Measurements from ENCODE around the gene EXOSC3. TPM values are rescaled to one million over a fixed set of nuclear protein-coding genes. Genes with fewer than 3 reads are reported as not detected.
A peak's percentile ranks its signal among the peaks of the same experiment; 100 is the strongest.

EXOSC3 gene
- total and polyA plus RNA-seq, 2 donors (not counting 1 experiment from before 2014, with no cell fraction given), result 11.7 to 55.3 TPM

DNA sequence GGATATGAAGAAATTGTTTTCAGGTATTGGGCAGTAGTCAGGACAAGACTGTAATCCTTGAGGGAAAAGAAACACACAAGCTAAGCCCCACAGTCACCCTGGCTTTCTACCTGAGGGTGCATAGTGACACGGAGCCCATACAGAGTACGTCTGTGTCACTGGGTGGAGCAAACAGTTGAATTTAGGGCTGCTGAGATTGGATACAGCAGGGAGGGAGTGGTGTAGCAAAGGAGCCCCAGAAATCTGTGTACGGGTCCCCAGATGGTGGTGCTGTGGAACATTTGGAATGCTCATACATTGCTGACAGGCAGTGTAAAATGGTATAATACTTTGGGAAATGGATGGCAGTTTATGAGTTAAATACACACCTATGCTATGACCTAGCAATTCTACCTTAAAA, 26.1 kb downstream of the EXOSC3 start:
- H3K9ac ChIP-seq (ENCODE audit: low read length), result no peak overlapping the region
- no peak overlapping the region for H3K4me3 ChIP-seq (ENCODE audit: control extremely low read depth in 1 of 5, extremely low read depth in 1 of 5, insufficient read depth in 1 of 5, low read depth in 2 of 5, low read length in 4 of 5)
- no peak overlapping the region for H2AFZ ChIP-seq (ENCODE audit: insufficient read depth, low read depth, low read length, poor library complexity, severe bottlenecking)
- DNase-seq, result no peak
- ChIA-PET POLR2A (no interaction called here), CTCF (interaction anchor here (0.9 kb wide), 1 partner anchor 13 kb away, joined by 3 read pairs; no protein-coding TSS in a partner anchor)
- no peaks in the 10 kb centered on the region for H3K27me3 Mint-ChIP-seq
- peaks cover 8% of the 10 kb centered on the region for H3K79me2 ChIP-seq (ENCODE audit: control insufficient read depth, insufficient read depth, low read length)
- no peak overlapping the region for H3K27ac ChIP-seq (ENCODE audit: low read length in 2 of 2)
- TF ChIP-seq, protein P1, sequence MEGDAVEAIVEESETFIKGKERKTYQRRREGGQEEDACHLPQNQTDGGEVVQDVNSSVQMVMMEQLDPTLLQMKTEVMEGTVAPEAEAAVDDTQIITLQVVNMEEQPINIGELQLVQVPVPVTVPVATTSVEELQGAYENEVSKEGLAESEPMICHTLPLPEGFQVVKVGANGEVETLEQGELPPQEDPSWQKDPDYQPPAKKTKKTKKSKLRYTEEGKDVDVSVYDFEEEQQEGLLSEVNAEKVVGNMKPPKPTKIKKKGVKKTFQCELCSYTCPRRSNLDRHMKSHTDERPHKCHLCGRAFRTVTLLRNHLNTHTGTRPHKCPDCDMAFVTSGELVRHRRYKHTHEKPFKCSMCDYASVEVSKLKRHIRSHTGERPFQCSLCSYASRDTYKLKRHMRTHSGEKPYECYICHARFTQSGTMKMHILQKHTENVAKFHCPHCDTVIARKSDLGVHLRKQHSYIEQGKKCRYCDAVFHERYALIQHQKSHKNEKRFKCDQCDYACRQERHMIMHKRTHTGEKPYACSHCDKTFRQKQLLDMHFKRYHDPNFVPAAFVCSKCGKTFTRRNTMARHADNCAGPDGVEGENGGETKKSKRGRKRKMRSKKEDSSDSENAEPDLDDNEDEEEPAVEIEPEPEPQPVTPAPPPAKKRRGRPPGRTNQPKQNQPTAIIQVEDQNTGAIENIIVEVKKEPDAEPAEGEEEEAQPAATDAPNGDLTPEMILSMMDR (IDR thresholded peaks at IDR 0.05), result no peak
- no peak for TF ChIP-seq EZH2 (IDR thresholded peaks at IDR 0.05; ENCODE audit: borderline replicate concordance, insufficient read depth, low read depth, low read length, poor library complexity, severe bottlenecking)
- ATAC-seq (ENCODE audit: low read depth), result no peak
- no peak overlapping the region for H3K27ac Mint-ChIP-seq
- H3K9me3 ChIP-seq (ENCODE audit: control extremely low read depth in 1 of 3, control insufficient read depth in 2 of 3, insufficient read depth in 1 of 3, low read length in 2 of 3), result no peaks in the 10 kb centered on the region
- peaks cover 16% of the 10 kb centered on the region for H3K4me1 Mint-ChIP-seq
- intact Hi-C loops (cut with micrococcal nuclease), result no loop called here
- no peak overlapping the region for H3K4me3 Mint-ChIP-seq
- H3K4me1 ChIP-seq (ENCODE audit: control insufficient read depth in 2 of 2, insufficient read depth in 2 of 2, low read length in 2 of 2), result peaks cover 8% of the 10 kb centered on the region in 2 donors
- WGBS (ENCODE audit: insufficient coverage), result 92% methylated on average over 2 of the region's 3 CpGs
- no peaks in the 10 kb centered on the region for H3K9me3 Mint-ChIP-seq (ENCODE audit: insufficient read depth)
- H3K27me3 ChIP-seq (replicated peaks in 1 of 4; ENCODE audit: control extremely low read depth in 1 of 4, control insufficient read depth in 3 of 4, insufficient read depth in 4 of 4, low read length in 3 of 4), result no peaks in the 10 kb centered on the region
- no peak overlapping the region for H3K4me2 ChIP-seq (replicated peaks; ENCODE audit: low read depth, low read length, poor library complexity, severe bottlenecking)
- H4K20me1 ChIP-seq (ENCODE audit: control insufficient read depth, insufficient read depth, low read length, poor library complexity, severe bottlenecking), result no peaks in the 10 kb centered on the region
- H3K36me3 ChIP-seq (replicated peaks in 1 of 2; ENCODE audit: control extremely low read depth in 1 of 2, control insufficient read depth in 1 of 2, extremely low read depth in 1 of 2, insufficient read depth in 2 of 2, low read length in 1 of 2), result peaks cover 0 to 8% of the 10 kb centered on the region in 2 experiments

DNA sequence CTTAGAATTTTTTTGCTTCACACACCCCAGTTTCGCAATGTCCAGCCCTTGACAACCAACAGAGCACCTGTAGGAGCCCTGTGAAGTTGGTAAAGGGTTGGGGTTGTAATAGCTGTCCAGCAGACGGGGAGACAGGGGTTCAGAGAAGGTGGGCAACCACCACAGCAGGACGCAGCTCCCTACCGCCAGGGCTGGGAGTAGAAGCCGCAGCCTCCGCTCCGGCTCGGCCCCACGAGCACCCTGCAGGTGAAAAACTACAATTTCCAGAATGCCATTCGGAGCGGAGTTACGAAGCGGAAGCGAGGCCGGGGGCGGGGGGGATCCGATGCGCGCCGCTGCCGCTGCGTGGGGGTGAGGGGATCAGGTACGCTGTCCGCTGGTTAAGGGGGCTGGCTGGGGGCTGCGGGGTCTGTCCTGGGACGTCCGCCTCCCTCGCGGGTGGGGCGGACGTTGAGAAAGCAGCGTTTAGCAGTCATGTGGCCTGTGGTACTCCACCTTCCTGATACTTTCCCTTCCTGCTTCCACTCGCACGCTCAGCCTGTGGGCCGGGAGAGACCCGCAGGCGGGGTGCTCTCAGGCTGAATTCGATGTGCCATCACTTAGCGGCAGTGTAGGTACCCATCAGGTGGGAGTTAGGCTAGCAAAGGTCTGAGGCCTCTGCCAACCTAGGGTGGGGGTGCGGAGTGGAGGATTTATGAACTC, 31.2 kb downstream of the EXOSC3 start, which contains the start of gene TRMT10B:
Gene TRMT10B, plus strand, starts transcription at position 317 of the 702 bp plus-strand sequence. CDS start 8,127 bp downstream, outside the sequence.
- H3K79me2 ChIP-seq (ENCODE audit: control insufficient read depth, insufficient read depth, low read length), result peaks cover 19% of the 10 kb centered on the region
- no peaks in the 10 kb centered on the region for H4K20me1 ChIP-seq (ENCODE audit: control insufficient read depth, insufficient read depth, low read length, poor library complexity, severe bottlenecking)
- intact Hi-C loops (cut with micrococcal nuclease), result loop anchor here (1.0 to 5.0 kb wide), 6 partner anchors 31 to 288 kb away; partner anchors contain the start of genes DCAF10, EXOSC3, FBXO10 and SLC25A51
- Mint-ChIP-seq H3K27ac (peak within 1 kb of the TSS; percentile 93), H3K27me3 (no peaks in the 10 kb centered on the region), H3K4me1 (peaks cover 23% of the 10 kb centered on the region), H3K4me3 (peak within 1 kb of the TSS; percentile 98), H3K9me3 (ENCODE audit: insufficient read depth) (no peaks in the 10 kb centered on the region)
- H3K27ac ChIP-seq (ENCODE audit: low read length in 2 of 2), result peak within 1 kb of the TSS; percentile 80 to 81
- H3K36me3 ChIP-seq (replicated peaks in 1 of 2; ENCODE audit: control extremely low read depth in 1 of 2, control insufficient read depth in 1 of 2, extremely low read depth in 1 of 2, insufficient read depth in 2 of 2, low read length in 1 of 2), result no peaks in the 10 kb centered on the region
- DNase-seq, result peak; percentile 83
- no peak for TF ChIP-seq EZH2 (IDR thresholded peaks at IDR 0.05; ENCODE audit: borderline replicate concordance, insufficient read depth, low read depth, low read length, poor library complexity, severe bottlenecking)
- TF ChIP-seq, protein P1 (IDR thresholded peaks at IDR 0.05), result no peak
- no peaks in the 10 kb centered on the region for H3K27me3 ChIP-seq (replicated peaks in 1 of 4; ENCODE audit: control extremely low read depth in 1 of 4, control insufficient read depth in 3 of 4, insufficient read depth in 4 of 4, low read length in 3 of 4)
- peaks cover 14 to 16% of the 10 kb centered on the region in 2 donors for H3K4me1 ChIP-seq (ENCODE audit: control insufficient read depth in 2 of 2, insufficient read depth in 2 of 2, low read length in 2 of 2)
- H2AFZ ChIP-seq (ENCODE audit: insufficient read depth, low read depth, low read length, poor library complexity, severe bottlenecking), result peak within 1 kb of the TSS; percentile 79
- H3K4me3 ChIP-seq (ENCODE audit: control extremely low read depth in 1 of 5, extremely low read depth in 1 of 5, insufficient read depth in 1 of 5, low read depth in 2 of 5, low read length in 4 of 5), result peak within 1 kb of the TSS; percentile 48 to 96 (median 84)
- WGBS (ENCODE audit: insufficient coverage), result under 1% methylated on average over 36 of the region's 40 CpGs
- CTCF ChIA-PET, result no interaction called here
- POLR2A ChIA-PET, result no interaction called here
- peaks cover 0 to 4% (median 0%) of the 10 kb centered on the region in 3 donors for H3K9me3 ChIP-seq (ENCODE audit: control extremely low read depth in 1 of 3, control insufficient read depth in 2 of 3, insufficient read depth in 1 of 3, low read length in 2 of 3)
- peak; percentile 90 for ATAC-seq (ENCODE audit: low read depth)
- peak within 1 kb of the TSS; percentile 74 for H3K9ac ChIP-seq (ENCODE audit: low read length)
- H3K4me2 ChIP-seq (replicated peaks; ENCODE audit: low read depth, low read length, poor library complexity, severe bottlenecking), result peak within 1 kb of the TSS; percentile 80

All from B cell (primary cell).